ENCODE data around the gene STX18. TPM values are rescaled to one million over a fixed set of nuclear protein-coding genes. Genes with fewer than 3 reads are reported as not detected.

STX18 gene
- total RNA-seq, 3 donors from 2014 or later (not counting 1 experiment from before 2014, with no cell fraction given): 23.1 to 32.8 (median 29.0) TPM

- intact Hi-C loops (cut with micrococcal nuclease): no loop called here
- Mint-ChIP-seq H3K9me3 (no peaks in the 10 kb centered on the region), H3K4me1 (no peaks in the 10 kb centered on the region), H3K36me3 (no peaks in the 10 kb centered on the region), H3K27me3 (ENCODE audit: low read depth in 2 of 2) (no peaks in the 10 kb centered on the region), H3K27ac (no peak overlapping the region), H3K4me3 (no peak overlapping the region)
- Histone ChIP-seq H3K36me3 (ENCODE audit: control insufficient read depth, insufficient read depth, low read length) (peaks cover 16% of the 10 kb centered on the region), H3K27ac (ENCODE audit: low read length) (no peak overlapping the region), H3K4me3 (ENCODE audit: low read length) (no peak overlapping the region), H3K27me3 (ENCODE audit: control insufficient read depth, insufficient read depth, low read length) (no peaks in the 10 kb centered on the region), H3K9me3 (ENCODE audit: control insufficient read depth, insufficient read depth, low read length) (no peaks in the 10 kb centered on the region), H3K4me1 (ENCODE audit: control insufficient read depth, insufficient read depth, low read length) (no peaks in the 10 kb centered on the region)
- ATAC-seq: no peak
- no peak for DNase-seq
- TF ChIP-seq CTCF (IDR thresholded peaks at IDR 0.05): no peak
- 96% methylated on average over 11 of the region's 11 CpGs for WGBS (ENCODE audit: insufficient coverage)
These were observed 109.3 kb downstream of the STX18 start for GRCh38 chr4:4432341-4433125.

- TF ChIP-seq CTCF (IDR thresholded peaks at IDR 0.05): peak; percentile 62
- no peaks in the 10 kb centered on the region for H3K4me1 ChIP-seq (ENCODE audit: control insufficient read depth, insufficient read depth, low read length)
- H3K27me3 ChIP-seq (ENCODE audit: control insufficient read depth, insufficient read depth, low read length): no peaks in the 10 kb centered on the region
- H3K9me3 ChIP-seq (ENCODE audit: control insufficient read depth, insufficient read depth, low read length): no peaks in the 10 kb centered on the region
- peaks cover 0 to 7% of the 10 kb centered on the region in 2 donors for H3K4me1 Mint-ChIP-seq
- H3K27ac Mint-ChIP-seq: no peak overlapping the region
- intact Hi-C loops (cut with micrococcal nuclease): loop anchor here (1.0 to 2.0 kb wide), 2 partner anchors 170 to 178 kb away; no protein-coding TSS in a partner anchor
- H3K36me3 ChIP-seq (ENCODE audit: control insufficient read depth, insufficient read depth, low read length): peaks cover 17% of the 10 kb centered on the region
- no peak overlapping the region for H3K27ac ChIP-seq (ENCODE audit: low read length)
- DNase-seq (peak; percentile 29 to 77), ATAC-seq (peak in 2 of 3 donors; percentile 87 to 91)
- WGBS (ENCODE audit: insufficient coverage): 76% methylated on average over 7 of the region's 7 CpGs
- no peak overlapping the region for H3K4me3 ChIP-seq (ENCODE audit: low read length)
- no peak overlapping the region for H3K4me3 Mint-ChIP-seq
- H3K9me3 Mint-ChIP-seq: no peaks in the 10 kb centered on the region
- H3K36me3 Mint-ChIP-seq: no peaks in the 10 kb centered on the region
- H3K27me3 Mint-ChIP-seq (ENCODE audit: low read depth in 2 of 2): no peaks in the 10 kb centered on the region
These were observed 111.2 kb downstream of the STX18 start for GRCh38 chr4:4430492-4431195.

DNA sequence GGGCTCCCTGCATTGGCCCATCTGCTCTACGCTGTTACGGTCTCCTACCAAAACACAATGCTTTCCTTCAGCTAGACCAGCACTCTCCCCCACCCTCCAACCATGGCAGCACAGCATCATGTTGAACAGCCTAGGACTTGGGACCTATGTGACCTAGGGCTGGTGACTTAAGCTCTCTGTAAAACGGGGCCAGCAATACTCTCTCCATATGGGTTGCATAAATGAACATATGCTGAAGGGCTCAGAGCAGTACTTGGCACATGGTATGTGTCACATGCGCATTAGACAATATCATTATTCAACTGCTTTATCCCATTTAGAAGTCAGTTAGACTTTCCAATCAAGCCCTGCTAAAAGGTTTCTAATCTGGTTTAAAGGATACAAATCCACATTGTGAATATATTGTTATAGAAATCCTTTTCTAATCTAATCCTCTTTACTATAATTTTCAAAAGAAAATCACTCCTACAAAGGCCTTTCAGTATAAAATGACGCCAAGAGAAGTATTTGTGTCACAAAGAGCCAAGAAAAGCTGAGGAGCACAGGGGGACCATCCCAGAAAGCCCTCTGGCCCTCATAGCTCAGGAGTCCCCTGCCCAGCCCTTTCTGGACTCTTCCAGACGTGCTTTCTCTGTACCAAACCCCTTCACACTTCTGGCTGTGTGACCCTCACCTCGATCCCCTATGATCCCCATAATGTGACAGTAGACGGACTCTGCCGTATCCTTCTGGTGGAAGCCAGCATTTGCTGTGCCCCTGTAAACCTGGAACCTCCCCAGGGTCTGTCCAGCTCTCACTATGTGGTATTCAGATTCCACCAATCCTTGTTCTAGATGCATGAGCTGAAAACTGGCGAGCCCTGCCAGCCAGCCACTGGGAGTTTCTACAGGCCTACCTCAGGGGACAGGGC, 112.6 kb downstream of the STX18 start:
- Mint-ChIP-seq H3K27ac (no peak overlapping the region), H3K4me3 (no peak overlapping the region), H3K9me3 (no peaks in the 10 kb centered on the region), H3K4me1 (peaks cover 0 to 7% of the 10 kb centered on the region in 2 donors), H3K27me3 (ENCODE audit: low read depth in 2 of 2) (no peaks in the 10 kb centered on the region), H3K36me3 (no peaks in the 10 kb centered on the region)
- no peaks in the 10 kb centered on the region for H3K9me3 ChIP-seq (ENCODE audit: control insufficient read depth, insufficient read depth, low read length)
- H3K27me3 ChIP-seq (ENCODE audit: control insufficient read depth, insufficient read depth, low read length): no peaks in the 10 kb centered on the region
- no peak overlapping the region for H3K27ac ChIP-seq (ENCODE audit: low read length)
- peaks cover 24% of the 10 kb centered on the region for H3K36me3 ChIP-seq (ENCODE audit: control insufficient read depth, insufficient read depth, low read length)
- no peak for TF ChIP-seq CTCF (IDR thresholded peaks at IDR 0.05)
- intact Hi-C loops (cut with micrococcal nuclease): no loop called here
- ATAC-seq (no peak), DNase-seq (no peak)
- H3K4me1 ChIP-seq (ENCODE audit: control insufficient read depth, insufficient read depth, low read length): no peaks in the 10 kb centered on the region
- no peak overlapping the region for H3K4me3 ChIP-seq (ENCODE audit: low read length)
- WGBS (ENCODE audit: insufficient coverage): 97% methylated on average over 10 of the region's 10 CpGs
